SK-N-SH (cell line): ENCODE data around the gene CLK4. TPM values are rescaled to one million over a fixed set of nuclear protein-coding genes. Genes with fewer than 3 reads are reported as not detected.
A peak's percentile ranks its signal among the peaks of the same experiment; 100 is the strongest.
"Not testable (repeated sequence)": the region's sequence is repeated elsewhere in the genome, so short reads cannot be mapped to it uniquely, and the experiment has no call there.

Source experiments
- CTCF ChIA-PET: fragments of 300-600, 350-600 bp; formaldehyde crosslinking; extraction: SDS; loops from one replicate; lab custom pipeline; 2021; lab: Yijun Ruan, JAX
- POLR2A ChIA-PET: fragments of 350-600 bp; sonication (Branson Sonifier 250); formaldehyde crosslinking; extraction: SDS; loops from one replicate; lab custom pipeline; 2020; ENCODE audit warnings: antibody characterized with exemption, inconsistent platforms; lab: Yijun Ruan, JAX
- DNase-seq: peaks from one replicate; pipeline ENCODE4 v3.0.0; 2012
- H2AFZ ChIP-seq: fragments of 200-600 bp; sonication (generic); 2 replicates; pipeline ENCODE4 v1.8.1; 2016; ENCODE audit warnings: antibody characterized with exemption, mild to moderate bottlenecking, low read depth
- H3F3A ChIP-seq: fragments of 200-600 bp; sonication (generic); replicated peaks from 2 replicates; pipeline ENCODE3; 2016; ENCODE audit warnings: antibody characterized with exemption, mild to moderate bottlenecking; ENCODE audit not compliant: insufficient read depth
- H3K27ac ChIP-seq, 2 experiments: fragments of 200-500 bp in 1 of 2; fragments of 200-600 bp in 1 of 2; sonication (Bioruptor generic) in 1 of 2; sonication (generic), shearing (Covaris generic) in 1 of 2; 2 replicates each; pipeline versions ENCODE4 v1.5.1 to v1.6.1; 2014 to 2016; ENCODE audit warnings: low read depth in 2 of 2, inconsistent platforms in 1 of 2, low read length in 1 of 2, mild to moderate bottlenecking in 1 of 2, mixed read lengths in 1 of 2
- H3K27me3 ChIP-seq: fragments of 200-600 bp; sonication (generic), shearing (Covaris generic); 2 replicates; pipeline ENCODE4 v1.6.1; 2016; ENCODE audit warnings: mixed run types; ENCODE audit not compliant: insufficient read depth
- H3K36me3 ChIP-seq, 2 experiments: fragments of 200-500 bp in 1 of 2; fragments of 200-600 bp in 1 of 2; sonication (Bioruptor generic) in 1 of 2; sonication (generic) in 1 of 2; replicated peaks in 1 of 2; 2 replicates each; pipeline versions ENCODE3 to v1.5.1; 2014 to 2016; ENCODE audit warnings: low read length in 1 of 2, mild to moderate bottlenecking in 1 of 2; ENCODE audit not compliant: insufficient read depth in 2 of 2, control insufficient read depth in 1 of 2
- H3K4me1 ChIP-seq, 2 experiments: fragments of 200-500 bp in 1 of 2; fragments of 200-600 bp in 1 of 2; sonication (Bioruptor generic) in 1 of 2; sonication (generic), shearing (Covaris generic) in 1 of 2; 2 replicates each; pipeline versions ENCODE4 v1.5.1 to v1.6.1; 2014 to 2016; ENCODE audit warnings: low read depth in 1 of 2, low read length in 1 of 2, mixed run types in 1 of 2; ENCODE audit not compliant: insufficient read depth in 2 of 2, control insufficient read depth in 1 of 2
- H3K4me2 ChIP-seq: fragments of 200-600 bp; sonication (generic), shearing (Covaris generic); 2 replicates; pipeline ENCODE4 v1.6.1; 2017; ENCODE audit warnings: mixed run types
- H3K4me3 ChIP-seq, 2 experiments: fragments of 200-500 bp in 1 of 2; fragments of 200-600 bp in 1 of 2; sonication (Bioruptor generic) in 1 of 2; sonication (generic), shearing (Covaris generic) in 1 of 2; 2 replicates each; pipeline versions ENCODE4 v1.5.1 to v1.8.1; 2014 to 2016; ENCODE audit warnings: low read depth in 2 of 2, inconsistent platforms in 1 of 2, low read length in 1 of 2, mild to moderate bottlenecking in 1 of 2, mixed read lengths in 1 of 2, moderate library complexity in 1 of 2
- H3K79me2 ChIP-seq: fragments of 200-600 bp; sonication (generic); 2 replicates; pipeline ENCODE4 v1.8.1; 2017; ENCODE audit warnings: mild to moderate bottlenecking; ENCODE audit not compliant: insufficient read depth
- H3K9ac ChIP-seq: fragments of 200-600 bp; sonication (generic); 2 replicates; pipeline ENCODE4 v1.6.1; 2017; ENCODE audit warnings: mixed run types
- H3K9me2 ChIP-seq: fragments of 200-600 bp; sonication (generic); 2 replicates; pipeline ENCODE4 v1.6.1; 2017; ENCODE audit warnings: mixed run types
- H3K9me3 ChIP-seq: fragments of 200-600 bp; sonication (generic); 2 replicates; pipeline ENCODE4 v1.6.1; 2017; ENCODE audit warnings: mixed run types, mild to moderate bottlenecking, moderate library complexity
- H4K20me1 ChIP-seq: fragments of 200-600 bp; sonication (generic); 2 replicates; pipeline ENCODE4 v1.6.1; 2017; ENCODE audit warnings: mild to moderate bottlenecking, mixed run types; ENCODE audit not compliant: insufficient read depth
- CTCF ChIP-seq: fragments of 200-600 bp; sonication (generic); IDR thresholded peaks from 2 replicates; pipeline ENCODE4 v1.6.1; 2017; ENCODE audit warnings: antibody characterized with exemption, mild to moderate bottlenecking, moderate library complexity
- ELF1 ChIP-seq: IDR thresholded peaks from 2 replicates; pipeline ENCODE4 v1.4.0; 2012
- EP300 ChIP-seq, 2 experiments: IDR thresholded peaks; 2 replicates each; pipeline versions ENCODE4 v1.4.0 to v1.6.1; 2012; ENCODE audit warnings: borderline replicate concordance in 1 of 2, low read depth in 1 of 2, low read length in 1 of 2
- FOSL2 ChIP-seq: IDR thresholded peaks from 2 replicates; pipeline ENCODE4 v1.4.0; 2012; ENCODE audit warnings: low read depth, mild to moderate bottlenecking, moderate library complexity, borderline replicate concordance
- FOXJ3 ChIP-seq: sonication (generic); formaldehyde crosslinking; IDR thresholded peaks from 2 replicates; pipeline ENCODE4 v1.5.1; 2020; ENCODE audit warnings: mild to moderate bottlenecking, missing genetic modification reagents
- FOXM1 ChIP-seq: IDR thresholded peaks from 2 replicates; pipeline ENCODE4 v1.4.0; 2012; ENCODE audit warnings: low read depth, mild to moderate bottlenecking
- GABPA ChIP-seq: IDR thresholded peaks from 2 replicates; pipeline ENCODE4 v1.4.0; 2012; ENCODE audit warnings: low read depth, mild to moderate bottlenecking
- JUND ChIP-seq: IDR thresholded peaks from 2 replicates; pipeline ENCODE4 v1.4.0; 2012
- MEF2A ChIP-seq: IDR thresholded peaks from 2 replicates; pipeline ENCODE4 v1.4.0; 2012; ENCODE audit warnings: low read depth, borderline replicate concordance
- NFIC ChIP-seq: IDR thresholded peaks from 2 replicates; pipeline ENCODE4 v1.4.0; 2012; ENCODE audit warnings: borderline replicate concordance
- REST ChIP-seq: IDR thresholded peaks from 2 replicates; pipeline ENCODE4 v1.6.1; 2012; ENCODE audit warnings: mild to moderate bottlenecking, low read depth, low read length, moderate library complexity
- RFX5 ChIP-seq: IDR thresholded peaks from 2 replicates; pipeline ENCODE4 v1.6.1; 2012; ENCODE audit warnings: mild to moderate bottlenecking, improper control_type of control experiment, low read length
- TAF1 ChIP-seq: IDR thresholded peaks from 2 replicates; pipeline ENCODE4 v1.6.1; 2012; ENCODE audit warnings: low read depth, mild to moderate bottlenecking, low read length, moderate library complexity, borderline replicate concordance
- USF1 ChIP-seq: IDR thresholded peaks from 2 replicates; pipeline ENCODE4 v1.4.0; 2012; ENCODE audit warnings: low read depth, borderline replicate concordance
- WGBS: methylation state at CpG from one replicate; pipeline ENCODE4 v1.1.6; 2017; ENCODE audit warnings: low lambda C conversion rate; 5-methylcytosine and 5-hydroxymethylcytosine counted together
- polyA plus RNA-seq, 3 experiments: library from polyadenylated mRNA; depleted of rRNA; stranded (reverse); fragments of >200 nt; gene quantifications; 2 replicates each; pipeline ENCODE4 v1.2.3, GENCODE V29; 2012
- TF ChIP-seq, protein P1 (sequence below): fragments of 150-350 bp; IDR thresholded peaks from 2 replicates; pipeline ENCODE4 v1.6.1; 2017; ENCODE audit warnings: antibody characterized with exemption, low read length, low read depth, borderline replicate concordance
- TF ChIP-seq, protein P2 (sequence below): fragments of 150-350 bp; IDR thresholded peaks from 2 replicates; pipeline ENCODE4 v1.6.1; 2016; ENCODE audit warnings: mild to moderate bottlenecking, low read depth, low read length
- TF ChIP-seq, protein P3 (sequence below): IDR thresholded peaks from 2 replicates; pipeline ENCODE4 v1.4.0; 2012; ENCODE audit warnings: low read depth

CLK4 gene
- polyA plus RNA-seq, 1 of the 3 experiments (the other 2 are of a cell fraction): 7.5 TPM

DNA sequence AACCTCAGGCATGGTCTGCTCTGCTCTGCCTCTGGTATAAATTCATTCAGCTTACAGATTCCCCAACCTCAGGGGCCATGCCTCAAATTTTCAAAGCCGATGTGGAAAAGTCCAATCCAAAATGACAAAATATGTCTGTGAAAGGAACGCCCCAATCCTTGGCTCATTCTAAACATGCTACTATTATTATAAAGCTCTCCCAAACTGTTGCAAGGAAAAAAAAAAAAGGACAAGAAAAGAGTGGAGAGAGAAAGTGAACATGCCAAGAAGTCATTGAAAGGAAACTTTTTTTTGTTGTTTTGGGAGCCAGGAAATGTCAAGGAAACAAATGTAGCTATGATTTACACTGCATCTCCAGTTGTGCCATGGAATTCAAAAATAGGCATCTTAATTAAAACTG is 40.5 kb downstream of the CLK4 start:
- H3K9me3 ChIP-seq: no peaks in the 10 kb centered on the region
- CTCF ChIA-PET: interaction anchor here (1.9 to 11.7 kb wide), 2 partner anchors 304 to 352 kb away, joined by 10 to 265 read pairs; no protein-coding TSS in a partner anchor
- H4K20me1 ChIP-seq: no peaks in the 10 kb centered on the region
- WGBS: 71% methylated on average over 2 of the region's 2 CpGs
- H3K4me3 ChIP-seq: no peak overlapping the region
- POLR2A ChIA-PET: no interaction called here
- H2AFZ ChIP-seq: no peak overlapping the region
- no peak overlapping the region for H3K4me2 ChIP-seq
- no peaks in the 10 kb centered on the region for H3K9me2 ChIP-seq
- H3K9ac ChIP-seq: no peak overlapping the region
- TF ChIP-seq REST (no peak), FOXJ3 (CRISPR knock-in tag) (no peak), CTCF (no peak), NFIC (no peak), MEF2A (no peak), FOXM1 (no peak), JUND (no peak), EP300 (IDR thresholded peaks at IDR 0.05; ENCODE audit: borderline replicate concordance in 1 of 2, low read depth in 1 of 2, low read length in 1 of 2) (no peak), USF1 (no peak), TAF1 (no peak), GABPA (no peak), ELF1 (no peak), FOSL2 (no peak), RFX5 (no peak)
- TF ChIP-seq, protein P1, sequence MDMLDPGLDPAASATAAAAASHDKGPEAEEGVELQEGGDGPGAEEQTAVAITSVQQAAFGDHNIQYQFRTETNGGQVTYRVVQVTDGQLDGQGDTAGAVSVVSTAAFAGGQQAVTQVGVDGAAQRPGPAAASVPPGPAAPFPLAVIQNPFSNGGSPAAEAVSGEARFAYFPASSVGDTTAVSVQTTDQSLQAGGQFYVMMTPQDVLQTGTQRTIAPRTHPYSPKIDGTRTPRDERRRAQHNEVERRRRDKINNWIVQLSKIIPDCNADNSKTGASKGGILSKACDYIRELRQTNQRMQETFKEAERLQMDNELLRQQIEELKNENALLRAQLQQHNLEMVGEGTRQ: no peak
- TF ChIP-seq, protein P2, sequence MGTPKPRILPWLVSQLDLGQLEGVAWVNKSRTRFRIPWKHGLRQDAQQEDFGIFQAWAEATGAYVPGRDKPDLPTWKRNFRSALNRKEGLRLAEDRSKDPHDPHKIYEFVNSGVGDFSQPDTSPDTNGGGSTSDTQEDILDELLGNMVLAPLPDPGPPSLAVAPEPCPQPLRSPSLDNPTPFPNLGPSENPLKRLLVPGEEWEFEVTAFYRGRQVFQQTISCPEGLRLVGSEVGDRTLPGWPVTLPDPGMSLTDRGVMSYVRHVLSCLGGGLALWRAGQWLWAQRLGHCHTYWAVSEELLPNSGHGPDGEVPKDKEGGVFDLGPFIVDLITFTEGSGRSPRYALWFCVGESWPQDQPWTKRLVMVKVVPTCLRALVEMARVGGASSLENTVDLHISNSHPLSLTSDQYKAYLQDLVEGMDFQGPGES: no peak
- TF ChIP-seq, protein P3, sequence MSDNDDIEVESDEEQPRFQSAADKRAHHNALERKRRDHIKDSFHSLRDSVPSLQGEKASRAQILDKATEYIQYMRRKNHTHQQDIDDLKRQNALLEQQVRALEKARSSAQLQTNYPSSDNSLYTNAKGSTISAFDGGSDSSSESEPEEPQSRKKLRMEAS: no peak
- no peak overlapping the region for H3K27ac ChIP-seq
- no peaks in the 10 kb centered on the region for H3K79me2 ChIP-seq
- no peaks in the 10 kb centered on the region for H3K36me3 ChIP-seq
- DNase-seq: no peak
- no peaks in the 10 kb centered on the region for H3F3A ChIP-seq
- H3K4me1 ChIP-seq: peaks cover 0 to 20% of the 10 kb centered on the region in 2 experiments; a peak in 1 of 4 replicates
- no peaks in the 10 kb centered on the region; the same call in 1 of the 2 replicates for H3K27me3 ChIP-seq

- POLR2A ChIA-PET, H2AFZ ChIP-seq, H3K4me2 ChIP-seq, H3K79me2 ChIP-seq, H3K9me2 ChIP-seq, H3K4me3 ChIP-seq, H3K27ac ChIP-seq, H4K20me1 ChIP-seq, H3K9ac ChIP-seq, H3K27me3 ChIP-seq, H3K9me3 ChIP-seq, H3K36me3 ChIP-seq, H3F3A ChIP-seq: not testable (repeated sequence)
- WGBS: 55% methylated on average over 9 of the region's 11 CpGs
- peak; percentile 59 for DNase-seq
- H3K4me1 ChIP-seq: peaks cover 0 to 16% of the 10 kb centered on the region in 2 experiments; a peak in 1 of 4 replicates
- CTCF ChIA-PET: interaction anchor here (3.7 to 11.7 kb wide), 2 partner anchors 303 to 306 kb away, joined by 21 to 265 read pairs; no protein-coding TSS in a partner anchor
These were observed 41.4 kb downstream of the CLK4 start for GRCh38 chr5:178585421-178585820.
